GM21423 (cell line): ENCODE measurements around the gene SCAMP4.
A peak's percentile ranks its signal among the peaks of the same experiment; 100 is the strongest.

Experiments used
- ATAC-seq: cut with Tn5 transposase; IDR thresholded peaks from one replicate; pipeline ENCODE4 v1.9.1; 2021; ENCODE audit warnings: mild to moderate bottlenecking, moderate library complexity; ENCODE audit not compliant: unreplicated experiment

Gene SCAMP4

GRCh38 chr19:1905110-1905862 lies at the start of gene SCAMP4, which contains the start of gene ADAT3:
SCAMP4 (plus strand) TSS chr19:1905399; CDS start chr19:1915020, 9,621 bp downstream.
ADAT3 (plus strand) TSS chr19:1905399; CDS start chr19:1912048, 6,649 bp downstream.
- peak; percentile 77 for ATAC-seq

- ATAC-seq: no peak
Observed at GRCh38 chr19:1855828-1856255, 49.4 kb upstream of the SCAMP4 start.

- no peak for ATAC-seq
Observed at GRCh38 chr19:1856345-1856697, 48.9 kb upstream of the SCAMP4 start.

- no peak for ATAC-seq
Observed at GRCh38 chr19:1856698-1857603, 48.2 kb upstream of the SCAMP4 start.

GRCh38 chr19:1857648-1858326 lies 47.4 kb upstream of the SCAMP4 start:
- no peak for ATAC-seq

- ATAC-seq: no peak
Observed at GRCh38 chr19:1858412-1859081, 46.7 kb upstream of the SCAMP4 start.

GRCh38 chr19:1859331-1859781 lies 45.8 kb upstream of the SCAMP4 start:
- ATAC-seq: no peak

- no peak for ATAC-seq
Observed at GRCh38 chr19:1860042-1860775, 45.0 kb upstream of the SCAMP4 start.

- ATAC-seq: no peak
Observed at GRCh38 chr19:1860821-1861598, 44.2 kb upstream of the SCAMP4 start.

GRCh38 chr19:1861599-1862031 lies 43.6 kb upstream of the SCAMP4 start:
- ATAC-seq: no peak

GRCh38 chr19:1862068-1862423 lies 43.2 kb upstream of the SCAMP4 start:
- no peak for ATAC-seq

- no peak for ATAC-seq
Observed at GRCh38 chr19:1862424-1863327, 42.5 kb upstream of the SCAMP4 start.

GRCh38 chr19:1863328-1863637 lies 41.9 kb upstream of the SCAMP4 start, which contains the start of gene KLF16:
KLF16 (minus strand) TSS chr19:1863579; CDS start chr19:1863497, 82 bp downstream.
- no peak for ATAC-seq

- peak; percentile 48 for ATAC-seq
Observed at GRCh38 chr19:1863638-1864479, 41.3 kb upstream of the SCAMP4 start.

- peak; percentile 28 for ATAC-seq
Observed at GRCh38 chr19:1864480-1865171, 40.6 kb upstream of the SCAMP4 start.

GRCh38 chr19:1865172-1866010 lies 39.8 kb upstream of the SCAMP4 start:
- ATAC-seq: no peak
